ENCODE data around the gene C5orf15. TPM values are rescaled to one million over a fixed set of nuclear protein-coding genes. Genes with fewer than 3 reads are reported as not detected.
A peak's percentile ranks its signal among the peaks of the same experiment; 100 is the strongest.

C5orf15 gene
- total RNA-seq, 1 experiment from 2014 or later: 82.3 TPM

DNA sequence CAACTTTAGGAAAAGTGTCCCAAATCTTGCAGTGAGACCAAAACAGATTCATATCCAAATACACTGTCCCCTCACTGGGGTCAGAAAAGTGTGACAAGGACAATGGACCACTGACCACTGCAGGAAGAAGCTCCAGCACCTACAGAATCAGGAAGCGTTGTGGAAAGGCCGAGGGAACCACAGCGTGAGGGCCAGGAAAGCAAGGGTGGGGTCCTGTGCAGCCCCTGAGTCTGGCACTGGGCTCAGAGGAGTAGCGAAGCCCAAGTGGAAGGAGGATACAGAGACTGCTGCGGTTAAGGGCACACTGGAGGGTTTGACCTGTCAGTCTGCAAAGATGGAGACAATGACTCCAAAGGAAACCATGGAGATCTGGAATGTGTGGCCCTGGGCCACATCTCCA, 36.9 kb downstream of the C5orf15 start:
- no peaks in the 10 kb centered on the region for H3K36me3 ChIP-seq
- no peak overlapping the region for H3K4me3 ChIP-seq
- peaks cover 9% of the 10 kb centered on the region for H3K4me1 ChIP-seq
- H3K27me3 ChIP-seq: no peaks in the 10 kb centered on the region
- H3K9me3 ChIP-seq (replicated peaks): no peaks in the 10 kb centered on the region
- H3K27ac ChIP-seq: no peak overlapping the region
- no peak for DNase-seq

- H3K9me3 ChIP-seq (replicated peaks): no peaks in the 10 kb centered on the region
- no peak for DNase-seq
- H3K27me3 ChIP-seq: no peaks in the 10 kb centered on the region
- peaks cover 12% of the 10 kb centered on the region for H3K4me1 ChIP-seq
- H3K27ac ChIP-seq: no peak overlapping the region
- no peak overlapping the region for H3K4me3 ChIP-seq
- H3K36me3 ChIP-seq: no peaks in the 10 kb centered on the region
These were observed 37.7 kb downstream of the C5orf15 start for GRCh38 chr5:133930813-133931090.

- no peak overlapping the region for H3K27ac ChIP-seq
- H3K9me3 ChIP-seq (replicated peaks): no peaks in the 10 kb centered on the region
- H3K27me3 ChIP-seq: no peaks in the 10 kb centered on the region
- H3K4me3 ChIP-seq: no peak overlapping the region
- no peaks in the 10 kb centered on the region for H3K36me3 ChIP-seq
- peaks cover 12% of the 10 kb centered on the region for H3K4me1 ChIP-seq
- no peak for DNase-seq
These were observed 38.2 kb downstream of the C5orf15 start for GRCh38 chr5:133930061-133930812.

GRCh38 chr5:133928587-133929393, 39.6 kb downstream of the C5orf15 start:
- DNase-seq: no peak

GRCh38 chr5:133927300-133928180, 40.9 kb downstream of the C5orf15 start:
- no peaks in the 10 kb centered on the region for H3K36me3 ChIP-seq
- DNase-seq: no peak
- H3K27me3 ChIP-seq: no peaks in the 10 kb centered on the region
- H3K4me3 ChIP-seq: no peak overlapping the region
- H3K4me1 ChIP-seq: peaks cover 20% of the 10 kb centered on the region
- H3K9me3 ChIP-seq (replicated peaks): no peaks in the 10 kb centered on the region
- H3K27ac ChIP-seq: peak overlapping the region; percentile 5

More at GRCh38 chr5:133928587-133929393, 39.6 kb downstream of the C5orf15 start:
- Histone ChIP-seq H3K36me3 (no peaks in the 10 kb centered on the region), H3K4me1 (peaks cover 19% of the 10 kb centered on the region), H3K9me3 (replicated peaks) (no peaks in the 10 kb centered on the region), H3K27ac (no peak overlapping the region), H3K4me3 (no peak overlapping the region), H3K27me3 (no peaks in the 10 kb centered on the region)

- Histone ChIP-seq H3K4me1 (peaks cover 23% of the 10 kb centered on the region), H3K4me3 (no peak overlapping the region), H3K9me3 (replicated peaks) (no peaks in the 10 kb centered on the region), H3K27me3 (no peaks in the 10 kb centered on the region), H3K27ac (peak overlapping the region; percentile 5), H3K36me3 (no peaks in the 10 kb centered on the region)
- DNase-seq: peak; percentile 50 to 72
These were observed 41.7 kb downstream of the C5orf15 start for GRCh38 chr5:133926489-133927299.

- Histone ChIP-seq H3K36me3 (no peaks in the 10 kb centered on the region), H3K27me3 (no peaks in the 10 kb centered on the region), H3K4me1 (peaks cover 23% of the 10 kb centered on the region), H3K9me3 (replicated peaks) (no peaks in the 10 kb centered on the region), H3K4me3 (no peak overlapping the region), H3K27ac (no peak overlapping the region; the same call in 1 of the 2 replicates)
- no peak for DNase-seq
These were observed 42.4 kb downstream of the C5orf15 start for GRCh38 chr5:133925866-133926488.

DNA sequence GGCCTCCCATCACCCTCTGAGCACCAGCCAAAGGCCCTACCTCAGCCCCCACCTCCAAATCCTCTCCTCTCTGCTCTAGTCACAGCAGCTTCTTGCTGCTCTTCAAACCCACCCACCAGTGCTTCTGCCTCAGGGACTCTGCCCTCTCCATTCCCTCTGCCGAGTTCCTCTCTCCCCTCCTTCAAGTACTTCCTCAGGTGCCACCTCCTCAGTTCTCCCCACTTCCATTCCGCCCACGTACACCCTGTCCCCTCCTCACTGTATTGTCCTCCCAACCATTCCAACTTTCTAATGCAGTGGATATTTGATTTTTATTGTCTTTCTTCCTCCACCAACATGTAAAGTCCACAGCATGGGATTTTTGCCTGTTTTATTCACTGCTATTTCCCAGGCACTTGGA, 43.2 kb downstream of the C5orf15 start:
- no peaks in the 10 kb centered on the region for H3K27me3 ChIP-seq
- H3K4me1 ChIP-seq: peaks cover 23% of the 10 kb centered on the region

GRCh38 chr5:133924221-133924920, 44.1 kb downstream of the C5orf15 start:
- no peak overlapping the region for H3K4me3 ChIP-seq
- H3K9me3 ChIP-seq (replicated peaks): no peaks in the 10 kb centered on the region
- no peaks in the 10 kb centered on the region for H3K36me3 ChIP-seq
- H3K27ac ChIP-seq: no peak overlapping the region
- peak in 1 of 2 experiments; percentile 62 for DNase-seq
- H3K27me3 ChIP-seq: no peaks in the 10 kb centered on the region
- H3K4me1 ChIP-seq: peaks cover 23% of the 10 kb centered on the region

More for the DNA sequence above, 43.2 kb downstream of the C5orf15 start:
- H3K4me3 ChIP-seq: no peak overlapping the region
- H3K36me3 ChIP-seq: no peaks in the 10 kb centered on the region
- H3K27ac ChIP-seq: no peak overlapping the region
- no peak for DNase-seq
- no peaks in the 10 kb centered on the region for H3K9me3 ChIP-seq (replicated peaks)

DNA sequence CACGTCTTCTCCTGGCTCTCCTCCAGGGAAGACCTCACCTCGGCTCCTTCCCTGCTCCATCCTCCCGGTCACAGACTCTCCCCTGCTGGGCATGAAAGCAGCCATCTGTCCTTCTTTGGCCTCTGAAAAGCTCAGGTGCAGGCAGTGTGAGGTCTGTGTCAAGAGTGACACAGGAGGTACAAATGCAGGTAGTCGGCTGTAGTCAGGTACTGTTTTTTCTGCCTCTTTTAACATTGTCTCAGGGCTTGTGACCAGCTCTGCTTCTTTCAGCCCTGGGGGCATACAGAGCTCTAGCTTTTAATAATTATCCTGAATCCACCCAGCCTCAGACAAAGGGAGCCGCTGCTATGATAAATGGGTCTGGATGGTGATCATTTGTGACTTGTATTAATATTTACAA, 46.4 kb downstream of the C5orf15 start:
- Histone ChIP-seq H3K36me3 (no peaks in the 10 kb centered on the region), H3K4me3 (no peak overlapping the region), H3K27me3 (no peaks in the 10 kb centered on the region), H3K9me3 (replicated peaks) (no peaks in the 10 kb centered on the region), H3K4me1 (peaks cover 18% of the 10 kb centered on the region), H3K27ac (no peak overlapping the region)
- DNase-seq: no peak

DNA sequence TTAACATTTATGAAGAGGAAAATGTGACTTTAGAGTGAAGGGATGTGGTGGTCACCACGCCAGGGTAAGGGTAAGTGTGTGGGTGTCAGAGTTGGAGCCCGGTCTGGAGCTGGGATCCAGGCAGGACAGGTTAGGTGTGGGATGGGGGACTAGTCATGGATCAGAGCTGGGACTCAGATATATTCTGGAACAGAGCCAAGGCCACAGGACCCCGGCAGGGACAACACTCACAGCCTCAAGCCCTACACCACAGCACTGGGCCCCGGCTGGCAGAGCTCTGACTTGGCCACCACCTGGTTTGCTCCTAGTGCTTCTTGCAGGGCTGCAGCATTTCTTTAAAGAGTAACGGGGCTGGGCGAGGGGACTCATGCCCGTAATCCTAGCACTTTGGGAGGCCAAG, 47.4 kb downstream of the C5orf15 start:
- no peaks in the 10 kb centered on the region for H3K36me3 ChIP-seq
- no peaks in the 10 kb centered on the region for H3K27me3 ChIP-seq
- no peak overlapping the region for H3K4me3 ChIP-seq
- H3K27ac ChIP-seq: no peak overlapping the region
- no peaks in the 10 kb centered on the region for H3K9me3 ChIP-seq (replicated peaks)
- H3K4me1 ChIP-seq: peaks cover 15% of the 10 kb centered on the region
- DNase-seq: no peak

DNA sequence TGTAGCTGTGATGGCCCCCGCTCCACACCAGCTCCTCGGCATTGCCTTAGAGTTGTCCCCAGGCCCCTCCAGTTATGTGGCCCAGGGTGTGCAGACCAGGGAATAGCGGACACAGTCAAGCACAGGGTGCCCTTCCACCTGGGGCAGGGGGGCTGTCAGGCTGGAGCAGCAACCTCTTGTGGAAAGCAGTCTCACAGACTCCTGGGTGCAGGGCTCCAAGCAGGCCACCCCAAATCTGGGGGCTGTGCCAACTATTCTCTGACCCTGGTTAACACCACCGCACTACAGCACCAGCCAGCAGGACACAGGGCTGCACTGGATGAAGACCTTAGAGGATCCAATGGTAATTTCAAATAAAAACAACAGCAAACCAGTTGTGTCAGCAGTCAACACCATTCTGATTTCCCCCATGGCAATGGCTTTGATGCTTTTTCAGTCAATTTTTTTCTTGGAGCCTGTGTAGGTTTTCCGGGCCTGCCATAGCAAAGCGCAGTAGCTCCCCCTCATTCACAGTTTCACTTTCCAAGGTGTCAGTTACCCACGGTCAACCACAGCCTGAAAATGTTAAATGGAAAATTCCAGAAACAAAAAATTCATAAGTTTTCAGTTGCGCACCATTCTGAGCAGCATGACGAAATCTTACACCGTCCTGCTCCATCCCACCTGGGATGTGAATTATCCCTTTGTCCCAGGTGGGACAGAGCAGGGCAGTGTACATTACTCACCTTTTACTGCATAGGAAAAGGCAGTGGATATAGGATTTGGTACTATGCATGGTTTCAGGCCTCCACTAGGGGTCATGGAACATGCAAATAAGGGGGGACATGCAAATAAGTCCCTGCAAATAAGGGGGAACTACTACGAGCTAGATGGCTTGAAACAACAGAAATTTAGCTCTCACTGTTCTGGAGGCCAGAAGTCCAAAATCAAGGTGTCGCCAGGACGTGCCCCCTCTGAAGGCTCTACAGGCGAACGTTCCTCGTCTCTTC, 49.0 kb downstream of the C5orf15 start:
- no peaks in the 10 kb centered on the region for H3K9me3 ChIP-seq (replicated peaks)
- no peak overlapping the region for H3K27ac ChIP-seq
- DNase-seq: no peak
- H3K36me3 ChIP-seq: no peaks in the 10 kb centered on the region
- no peaks in the 10 kb centered on the region for H3K27me3 ChIP-seq
- no peak overlapping the region for H3K4me3 ChIP-seq
- peaks cover 24% of the 10 kb centered on the region for H3K4me1 ChIP-seq

Data from SJCRH30 (cell line).